Thyroid gland (tissue), 4 donors: ENCODE data around the gene UBTD1.

Experiments used
- POLR2A ChIP-seq, 2 donors: fragments of 450-650 bp; IDR thresholded peaks; one replicate each; pipeline ENCODE4 v1.6.1; 2017; ENCODE audit warnings: antibody characterized with exemption in 2 of 2, mild to moderate bottlenecking in 2 of 2, moderate library complexity in 1 of 2
- TF ChIP-seq, protein P1 (sequence below), 6 experiments: fragments of 200-600 bp in 3 of 6; fragments of 450-650 bp in 3 of 6; sonication (generic) in 3 of 6; IDR thresholded peaks; one replicate each; pipeline ENCODE4 v1.5.1; 2016 to 2019; ENCODE audit warnings: antibody characterized with exemption in 6 of 6, mild to moderate bottlenecking in 2 of 6, inconsistent platforms in 1 of 6, moderate library complexity in 1 of 6

DNA sequence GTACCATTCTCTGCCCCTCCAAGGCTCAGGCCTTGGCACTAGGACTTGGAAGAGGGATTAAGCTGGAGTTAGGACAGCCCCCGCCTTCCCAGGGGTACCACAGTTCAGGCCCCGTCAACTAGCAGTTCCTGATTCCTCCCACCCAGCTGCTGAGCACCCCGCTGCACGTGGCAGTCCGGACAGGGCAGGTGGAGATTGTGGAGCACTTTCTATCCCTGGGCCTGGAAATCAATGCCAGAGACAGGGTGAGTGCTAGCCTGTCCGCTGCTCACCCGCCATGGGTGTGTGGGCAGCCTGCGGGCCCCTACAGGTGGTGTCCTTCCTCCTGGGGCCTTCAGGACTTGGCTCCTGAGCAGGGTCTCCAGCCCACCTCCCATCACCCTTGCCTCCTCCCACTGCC is 83.4 kb downstream of the UBTD1 start:
- TF ChIP-seq, protein P1, sequence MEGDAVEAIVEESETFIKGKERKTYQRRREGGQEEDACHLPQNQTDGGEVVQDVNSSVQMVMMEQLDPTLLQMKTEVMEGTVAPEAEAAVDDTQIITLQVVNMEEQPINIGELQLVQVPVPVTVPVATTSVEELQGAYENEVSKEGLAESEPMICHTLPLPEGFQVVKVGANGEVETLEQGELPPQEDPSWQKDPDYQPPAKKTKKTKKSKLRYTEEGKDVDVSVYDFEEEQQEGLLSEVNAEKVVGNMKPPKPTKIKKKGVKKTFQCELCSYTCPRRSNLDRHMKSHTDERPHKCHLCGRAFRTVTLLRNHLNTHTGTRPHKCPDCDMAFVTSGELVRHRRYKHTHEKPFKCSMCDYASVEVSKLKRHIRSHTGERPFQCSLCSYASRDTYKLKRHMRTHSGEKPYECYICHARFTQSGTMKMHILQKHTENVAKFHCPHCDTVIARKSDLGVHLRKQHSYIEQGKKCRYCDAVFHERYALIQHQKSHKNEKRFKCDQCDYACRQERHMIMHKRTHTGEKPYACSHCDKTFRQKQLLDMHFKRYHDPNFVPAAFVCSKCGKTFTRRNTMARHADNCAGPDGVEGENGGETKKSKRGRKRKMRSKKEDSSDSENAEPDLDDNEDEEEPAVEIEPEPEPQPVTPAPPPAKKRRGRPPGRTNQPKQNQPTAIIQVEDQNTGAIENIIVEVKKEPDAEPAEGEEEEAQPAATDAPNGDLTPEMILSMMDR (IDR thresholded peaks at IDR 0.05) = no peak
- TF ChIP-seq POLR2A (IDR thresholded peaks at IDR 0.05) = no peak
